ENCODE data around the gene SLC7A10.
"Not testable (repeated sequence)": the region's sequence is repeated elsewhere in the genome, so short reads cannot be mapped to it uniquely, and the experiment has no call there.

The SLC7A10 gene

GRCh38 chr19:33175156-33175782 is 50.4 kb downstream of the SLC7A10 start:
- DNase-seq, result no peak

DNA sequence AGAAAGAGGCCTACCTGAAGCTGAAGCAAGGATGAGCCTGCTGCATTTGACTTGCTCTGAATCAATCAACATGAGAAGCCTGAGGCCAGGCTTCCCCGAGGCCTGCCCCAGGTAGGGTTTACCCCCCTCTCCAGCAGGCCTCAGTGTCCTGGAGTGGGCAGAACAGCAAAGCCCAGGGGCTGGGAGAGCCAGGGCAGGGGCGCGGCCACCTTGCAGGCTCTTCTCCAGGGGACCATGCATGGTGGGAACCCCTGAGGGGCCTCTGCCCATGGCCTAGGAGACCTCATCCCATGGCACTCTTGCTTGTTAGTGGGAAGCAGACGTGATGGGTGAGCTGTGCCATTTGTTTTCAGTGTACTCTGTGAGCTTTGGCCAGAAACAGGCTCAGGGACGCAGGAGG is 51.5 kb downstream of the SLC7A10 start:
- DNase-seq, result no peak

- no peak for DNase-seq
Measured at GRCh38 chr19:33171916-33172359, 53.7 kb downstream of the SLC7A10 start.

GRCh38 chr19:33171222-33171795 is 54.3 kb downstream of the SLC7A10 start:
- no peak for DNase-seq

DNA sequence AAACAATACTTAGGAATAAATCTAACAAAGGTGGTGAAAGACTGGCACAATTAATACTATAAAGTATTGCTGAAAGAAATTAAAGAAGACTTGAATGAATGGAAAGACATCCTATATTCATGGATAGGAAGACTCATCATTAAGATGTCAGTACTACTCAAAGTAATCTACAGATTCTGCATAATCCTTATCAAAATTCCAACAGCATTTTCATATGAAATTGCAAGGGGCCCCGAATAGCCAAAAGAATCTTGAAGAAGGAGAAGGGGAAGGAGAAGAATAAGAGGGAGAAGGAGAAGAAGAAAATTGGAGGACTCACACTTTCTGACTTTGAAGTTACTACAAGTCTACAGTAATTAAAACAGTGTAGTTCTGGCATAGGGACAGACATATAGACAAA is 57.1 kb downstream of the SLC7A10 start:
- no peak for DNase-seq

DNA sequence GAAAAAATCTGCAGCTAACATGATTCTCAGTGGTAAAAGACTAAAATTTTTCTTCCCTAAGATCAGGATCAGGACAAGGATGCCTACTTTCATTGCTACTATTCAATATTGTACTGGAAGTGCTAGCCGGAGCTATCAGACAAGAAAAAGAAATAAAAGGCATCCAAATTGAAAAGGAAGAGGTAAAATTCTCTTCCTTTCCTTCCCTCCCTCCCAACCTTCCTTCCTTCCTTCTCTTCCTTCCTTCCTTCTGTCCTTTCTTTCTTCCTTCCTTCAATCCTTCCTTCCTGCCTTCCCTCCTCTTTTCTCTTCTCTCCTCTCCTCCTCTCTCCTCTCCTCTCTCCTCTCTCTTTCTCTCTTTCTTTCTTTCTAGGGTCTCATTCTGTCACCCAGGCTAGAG is 58.2 kb downstream of the SLC7A10 start:
- no peak for DNase-seq

- not testable (repeated sequence) for DNase-seq
Measured at GRCh38 chr19:33166037-33166436, 59.6 kb downstream of the SLC7A10 start.

- DNase-seq, result no peak
Measured at GRCh38 chr19:33163481-33163880, 62.2 kb downstream of the SLC7A10 start.

GRCh38 chr19:33161201-33161600 is 64.4 kb downstream of the SLC7A10 start:
- DNase-seq, result no peak

DNA sequence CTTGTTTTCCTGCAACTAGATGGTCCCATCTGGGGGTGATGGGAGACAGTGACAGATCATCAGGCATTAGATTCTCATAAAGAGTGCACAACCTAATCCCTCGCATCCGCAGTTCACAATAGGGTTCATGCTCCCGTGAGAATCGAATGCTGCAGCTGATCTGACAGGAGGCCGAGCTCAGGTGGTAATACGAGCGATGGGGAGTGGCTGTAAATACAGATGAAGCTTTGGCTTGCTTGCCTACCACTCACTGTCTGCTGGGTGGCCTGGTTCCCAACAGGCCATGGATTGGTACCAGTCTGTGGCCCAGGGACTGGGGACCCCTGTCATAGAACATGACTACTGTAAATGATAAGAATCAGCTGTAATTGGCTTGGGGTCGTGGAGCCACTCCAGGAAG is 65.8 kb downstream of the SLC7A10 start:
- DNase-seq, result no peak

DNA sequence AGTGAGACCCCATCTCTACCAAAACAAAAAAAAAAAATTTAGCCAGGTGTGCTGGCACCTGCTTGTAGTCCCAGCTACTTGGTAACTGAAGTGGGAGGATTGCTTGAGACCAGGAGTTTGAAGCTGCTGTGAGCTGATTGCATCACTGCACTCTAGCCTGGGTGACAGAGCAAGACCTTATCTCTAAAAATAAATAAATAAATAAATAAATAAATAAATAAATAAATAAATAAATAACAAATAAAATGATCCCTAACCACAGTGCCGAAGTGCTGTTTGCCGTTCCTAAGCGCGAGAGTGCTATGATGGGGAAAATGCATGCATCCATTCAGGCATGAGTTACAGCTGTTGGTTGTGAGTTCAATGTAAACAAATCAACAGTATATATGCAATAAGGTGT is 66.5 kb downstream of the SLC7A10 start:
- DNase-seq, result no peak

Data from retina (tissue), 1 donor.